Measurements from ENCODE around the gene RPS16. TPM values are rescaled to one million over a fixed set of nuclear protein-coding genes. Genes with fewer than 3 reads are reported as not detected.
A peak's percentile ranks its signal among the peaks of the same experiment; 100 is the strongest.
"Not testable (repeated sequence)": the region's sequence is repeated elsewhere in the genome, so short reads cannot be mapped to it uniquely, and the experiment has no call there.

The RPS16 gene
- total RNA-seq, 1 donor from 2014 or later = 2,671 TPM

DNA sequence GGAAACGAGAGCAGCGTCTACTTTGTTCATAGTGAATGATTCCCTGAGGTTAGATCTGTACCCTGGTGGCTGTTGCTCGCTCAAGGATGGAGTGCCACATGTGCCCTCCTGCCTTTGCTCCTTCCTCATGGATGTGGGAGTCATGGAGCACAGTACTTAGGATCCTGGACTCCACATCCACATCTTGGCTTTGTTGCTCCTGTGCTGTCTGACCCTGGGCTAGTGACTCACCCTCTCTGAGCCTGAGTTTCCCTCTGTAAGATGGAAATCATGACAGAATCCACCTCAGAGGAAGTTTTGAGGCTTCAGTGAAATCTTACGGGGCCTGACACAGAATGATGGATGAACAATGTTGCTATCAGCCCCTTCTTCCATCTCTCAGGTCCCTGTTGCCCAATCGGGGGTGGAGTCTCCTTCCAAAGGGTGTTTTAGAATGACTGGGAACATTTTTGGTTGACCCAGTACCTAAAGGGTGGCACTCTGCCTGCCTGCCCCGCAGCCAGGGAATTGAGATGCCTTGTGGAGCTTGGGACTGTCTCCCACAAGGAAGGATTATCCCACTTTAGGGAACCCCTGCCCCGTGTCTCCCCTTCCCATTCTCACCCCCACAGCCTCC lies 35.1 kb upstream of the RPS16 start:
- no peak for DNase-seq
- Mint-ChIP-seq H3K27me3 (no peaks in the 10 kb centered on the region), H3K9me3 (no peaks in the 10 kb centered on the region), H3K36me3 (ENCODE audit: low read depth) (peaks cover 78% of the 10 kb centered on the region), H3K4me1 (peaks cover 17% of the 10 kb centered on the region), H3K27ac (peak overlapping the region; percentile 86), H3K4me3 (no peak overlapping the region)
- intact Hi-C loops (cut with micrococcal nuclease) = no loop called here

DNA sequence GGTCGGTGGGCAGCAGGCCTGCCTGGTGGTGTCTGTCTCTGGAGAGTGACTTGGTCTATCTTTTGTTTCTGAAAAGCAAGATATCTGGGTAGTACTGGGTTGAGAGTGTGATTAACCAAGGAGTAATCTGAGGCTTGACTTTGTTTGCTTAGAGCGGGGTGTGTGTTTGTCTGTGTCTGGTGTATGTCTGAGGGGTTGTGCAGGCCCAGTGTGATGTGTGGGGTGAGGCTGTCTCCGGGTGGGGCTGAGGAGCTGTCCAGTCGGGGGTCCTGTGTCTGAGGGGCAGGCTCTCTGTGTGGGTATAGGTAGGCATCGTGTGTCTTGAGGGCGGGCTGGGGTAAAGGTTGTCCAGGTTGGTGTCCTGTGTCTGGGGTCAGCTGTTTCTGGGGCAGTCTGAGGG lies 33.8 kb upstream of the RPS16 start:
- DNase-seq = no peak
- Mint-ChIP-seq H3K27me3 (no peaks in the 10 kb centered on the region), H3K4me1 (peaks cover 17% of the 10 kb centered on the region), H3K4me3 (no peak overlapping the region), H3K9me3 (no peaks in the 10 kb centered on the region), H3K27ac (peak overlapping the region; percentile 51), H3K36me3 (ENCODE audit: low read depth) (peaks cover 80% of the 10 kb centered on the region)
- intact Hi-C loops (cut with micrococcal nuclease) = no loop called here

GRCh38 chr19:39469036-39469435 lies 33.3 kb upstream of the RPS16 start:
- H3K4me1 Mint-ChIP-seq = peaks cover 16% of the 10 kb centered on the region
- H3K4me3 Mint-ChIP-seq = no peak overlapping the region
- H3K9me3 Mint-ChIP-seq = no peaks in the 10 kb centered on the region
- H3K27me3 Mint-ChIP-seq = no peaks in the 10 kb centered on the region
- DNase-seq = no peak
- intact Hi-C loops (cut with micrococcal nuclease) = no loop called here
- H3K27ac Mint-ChIP-seq = no peak overlapping the region
- peaks cover 76% of the 10 kb centered on the region for H3K36me3 Mint-ChIP-seq (ENCODE audit: low read depth)

DNA sequence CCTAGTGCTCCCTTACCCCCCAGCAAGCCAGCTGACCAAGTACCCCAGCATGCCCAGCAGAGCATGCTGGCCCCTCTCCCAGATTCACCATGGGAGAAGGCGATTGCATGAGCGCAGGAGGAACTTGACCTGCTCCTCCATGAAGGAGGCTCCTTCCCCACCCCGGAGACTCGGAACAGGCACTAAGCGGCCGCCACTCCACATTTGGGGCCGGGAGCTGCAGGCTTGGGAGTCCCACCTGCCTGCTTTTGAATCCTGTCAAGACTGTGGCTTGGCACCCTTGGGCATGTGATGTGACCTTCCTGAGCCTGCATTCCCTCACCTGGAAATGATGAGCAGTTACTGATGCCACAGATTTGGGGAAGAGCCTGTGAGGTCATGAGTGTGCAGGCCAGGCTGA lies 32.2 kb upstream of the RPS16 start:
- Mint-ChIP-seq H3K27ac (no peak overlapping the region), H3K4me1 (peaks cover 19% of the 10 kb centered on the region), H3K36me3 (ENCODE audit: low read depth) (peaks cover 78% of the 10 kb centered on the region), H3K9me3 (no peaks in the 10 kb centered on the region), H3K4me3 (no peak overlapping the region), H3K27me3 (no peaks in the 10 kb centered on the region)
- no peak for DNase-seq
- intact Hi-C loops (cut with micrococcal nuclease) = no loop called here

DNA sequence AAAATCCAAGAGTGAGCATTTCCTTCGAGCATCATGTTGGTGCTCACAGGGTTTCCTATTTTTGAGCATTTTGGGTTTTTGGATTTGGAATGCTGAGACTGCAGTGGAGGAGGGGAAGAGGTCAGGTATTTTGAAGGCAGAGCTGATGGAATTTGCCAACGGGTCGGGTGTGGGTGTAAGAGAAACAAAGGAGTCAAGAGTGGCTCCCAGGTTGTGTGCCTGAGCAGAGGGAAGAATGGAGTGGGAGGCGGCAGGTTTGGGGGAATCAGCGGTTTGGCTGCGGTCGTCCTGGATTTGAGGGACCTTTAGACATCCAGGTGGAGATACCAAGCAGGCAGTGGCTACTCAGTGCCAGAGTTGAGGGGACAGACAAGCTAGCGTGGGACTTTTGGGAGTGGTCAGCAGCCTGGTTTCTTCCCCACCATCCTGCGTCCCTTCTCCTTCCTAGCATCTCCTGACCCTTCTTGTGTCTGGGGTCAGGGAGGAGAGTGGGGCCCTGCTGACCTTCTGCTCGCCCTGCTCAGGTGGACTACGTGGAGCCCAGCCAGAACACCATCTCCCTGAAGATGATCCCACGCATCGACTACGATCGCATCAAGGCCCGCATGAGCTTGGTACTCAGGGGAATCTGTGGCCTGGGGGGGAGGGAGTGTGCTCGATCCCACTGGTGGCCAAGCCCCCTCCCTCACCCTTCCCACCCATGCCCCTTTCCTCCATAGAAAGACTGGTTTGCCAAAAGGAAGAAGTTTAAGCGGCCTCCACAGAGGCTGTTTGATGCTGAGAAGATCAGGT lies 30.4 kb upstream of the RPS16 start:
- intact Hi-C loops (cut with micrococcal nuclease) = no loop called here
- H3K27me3 Mint-ChIP-seq = no peaks in the 10 kb centered on the region
- H3K36me3 Mint-ChIP-seq (ENCODE audit: low read depth) = peaks cover 72% of the 10 kb centered on the region
- no peak for DNase-seq
- peaks cover 12% of the 10 kb centered on the region for H3K4me1 Mint-ChIP-seq
- no peak overlapping the region for H3K4me3 Mint-ChIP-seq
- no peaks in the 10 kb centered on the region for H3K9me3 Mint-ChIP-seq
- H3K27ac Mint-ChIP-seq = no peak overlapping the region

- Mint-ChIP-seq H3K36me3 (ENCODE audit: low read depth) (peaks cover 69% of the 10 kb centered on the region), H3K4me3 (no peak overlapping the region), H3K9me3 (no peaks in the 10 kb centered on the region), H3K27me3 (no peaks in the 10 kb centered on the region), H3K4me1 (peaks cover 5% of the 10 kb centered on the region), H3K27ac (no peak overlapping the region)
- intact Hi-C loops (cut with micrococcal nuclease) = no loop called here
- no peak for DNase-seq
These were observed 27.7 kb upstream of the RPS16 start for GRCh38 chr19:39463403-39463802.

DNA sequence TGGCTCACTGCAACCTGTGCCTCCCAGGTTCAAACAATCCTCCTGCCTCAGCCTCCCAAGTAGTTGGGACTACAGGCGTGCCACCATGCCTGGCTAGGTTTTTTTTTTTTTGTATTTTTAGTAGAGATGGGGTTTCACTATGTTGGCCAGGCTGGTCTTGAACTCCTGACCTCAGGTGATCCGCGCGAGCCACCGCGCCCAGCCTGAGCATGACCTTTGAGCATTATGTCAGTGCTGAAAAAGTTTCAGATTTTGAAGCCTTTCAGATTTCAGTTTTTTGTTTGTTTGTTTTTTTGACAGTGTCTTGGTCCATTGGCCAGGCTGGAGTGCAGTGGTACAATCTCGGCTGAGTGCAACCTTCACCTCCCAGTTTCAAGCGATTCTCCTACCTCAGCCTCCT lies 15.5 kb upstream of the RPS16 start:
- H3K4me1 Mint-ChIP-seq = peaks cover 48% of the 10 kb centered on the region
- H3K27ac Mint-ChIP-seq = not testable (repeated sequence)

DNA sequence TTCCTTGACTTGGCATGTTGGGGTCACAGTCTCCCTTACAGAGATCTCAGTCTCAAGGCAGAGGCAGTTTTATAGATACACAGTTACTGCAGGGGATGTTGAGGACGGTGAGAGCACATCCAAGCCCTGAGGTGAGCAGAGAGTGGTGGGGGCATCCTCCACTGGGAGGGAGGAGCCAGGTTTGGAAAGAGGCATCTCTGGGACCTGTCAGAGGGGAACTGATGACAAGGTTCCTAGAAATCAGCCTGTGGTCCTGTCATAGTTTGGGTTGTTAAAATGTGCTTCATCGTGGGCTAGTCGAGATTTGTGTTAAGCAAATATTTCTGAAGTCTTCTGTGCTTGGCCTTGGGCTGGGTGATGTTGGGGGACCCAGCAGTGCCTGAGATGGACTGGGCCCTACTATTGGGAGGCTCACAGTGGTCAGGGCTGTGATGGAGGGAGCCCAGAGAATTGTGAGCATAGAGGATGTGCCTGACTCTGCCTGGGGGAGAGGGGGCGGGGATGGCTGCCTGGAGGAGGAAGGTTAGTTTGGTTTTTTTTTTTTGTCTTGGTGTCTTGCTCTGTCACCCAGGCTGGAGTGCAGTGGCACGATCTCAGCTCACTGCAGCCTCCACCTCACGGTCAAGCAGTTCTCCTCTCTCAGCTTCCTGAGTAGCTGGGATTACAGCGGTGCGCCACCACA lies 13.5 kb upstream of the RPS16 start:
- no peak for DNase-seq
- no peaks in the 10 kb centered on the region for H3K9me3 Mint-ChIP-seq
- peaks cover 51% of the 10 kb centered on the region for H3K4me1 Mint-ChIP-seq
- peak overlapping the region; percentile 80 for H3K4me3 Mint-ChIP-seq
- peaks cover 65% of the 10 kb centered on the region for H3K36me3 Mint-ChIP-seq (ENCODE audit: low read depth)
- H3K27me3 Mint-ChIP-seq = no peaks in the 10 kb centered on the region
- peak overlapping the region; percentile 96 for H3K27ac Mint-ChIP-seq
- intact Hi-C loops (cut with micrococcal nuclease) = loop anchor here (5.0 kb wide), 2 partner anchors 107 to 383 kb away; partner anchors contain the start of genes DYRK1B and SAMD4B

More for the DNA sequence above, 15.5 kb upstream of the RPS16 start:
- DNase-seq; H3K4me3 Mint-ChIP-seq; H3K9me3 Mint-ChIP-seq; intact Hi-C loops (cut with micrococcal nuclease); H3K27me3 Mint-ChIP-seq: not testable (repeated sequence)
- peaks cover 57% of the 10 kb centered on the region for H3K36me3 Mint-ChIP-seq (ENCODE audit: low read depth)

DNA sequence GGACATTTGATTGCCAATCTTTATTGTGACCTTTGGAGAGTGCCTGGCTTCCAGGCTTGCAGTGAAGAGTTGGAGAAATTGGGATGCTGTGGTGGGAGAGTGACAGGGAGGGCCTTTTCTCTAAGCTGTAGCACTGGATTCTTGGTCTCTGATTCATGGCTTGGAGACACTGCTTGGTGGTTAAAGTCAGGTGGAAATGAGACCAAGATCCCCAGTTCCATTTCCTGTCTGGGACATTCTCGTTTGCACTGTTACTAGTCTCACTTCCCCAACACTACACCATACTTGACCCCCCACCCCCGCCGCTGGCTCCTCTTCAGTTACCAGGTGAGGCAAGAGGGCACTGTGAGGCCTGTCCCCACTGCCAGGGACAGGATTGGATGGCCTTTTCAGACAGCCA lies 12.5 kb upstream of the RPS16 start:
- H3K36me3 Mint-ChIP-seq (ENCODE audit: low read depth) = peaks cover 61% of the 10 kb centered on the region

GRCh38 chr19:39446365-39447084 lies 10.8 kb upstream of the RPS16 start:
- H3K4me3 Mint-ChIP-seq = peak overlapping the region; percentile 98
- no peaks in the 10 kb centered on the region for H3K27me3 Mint-ChIP-seq
- peaks cover 45% of the 10 kb centered on the region for H3K36me3 Mint-ChIP-seq (ENCODE audit: low read depth)
- no peak for DNase-seq
- H3K9me3 Mint-ChIP-seq = no peaks in the 10 kb centered on the region
- intact Hi-C loops (cut with micrococcal nuclease) = loop anchor here (2.0 to 5.0 kb wide), 3 partner anchors 104 to 386 kb away; partner anchors contain the start of genes DYRK1B and SAMD4B
- H3K27ac Mint-ChIP-seq = peak overlapping the region; percentile 96
- peaks cover 36% of the 10 kb centered on the region for H3K4me1 Mint-ChIP-seq

More for the DNA sequence above, 12.5 kb upstream of the RPS16 start:
- no peak for DNase-seq
- H3K4me1 Mint-ChIP-seq = peaks cover 50% of the 10 kb centered on the region
- no peaks in the 10 kb centered on the region for H3K9me3 Mint-ChIP-seq
- intact Hi-C loops (cut with micrococcal nuclease) = loop anchor here (1.0 to 5.0 kb wide), 3 partner anchors 18 to 384 kb away; partner anchors contain the start of genes DYRK1B and SAMD4B
- H3K4me3 Mint-ChIP-seq = peak overlapping the region; percentile 98
- H3K27ac Mint-ChIP-seq = peak overlapping the region; percentile 96
- H3K27me3 Mint-ChIP-seq = no peaks in the 10 kb centered on the region

GRCh38 chr19:39445196-39446111 lies 9.7 kb upstream of the RPS16 start, which contains the start of gene SUPT5H:
Gene SUPT5H, plus strand, starts transcription at chr19:39445582. Its CDS starts 309 bp downstream, at chr19:39445891.
- Mint-ChIP-seq H3K27me3 (no peaks in the 10 kb centered on the region), H3K36me3 (ENCODE audit: low read depth) (peaks cover 41% of the 10 kb centered on the region), H3K9me3 (no peaks in the 10 kb centered on the region), H3K4me3 (peak within 1 kb of the TSS; percentile 98), H3K4me1 (peaks cover 33% of the 10 kb centered on the region), H3K27ac (peak within 1 kb of the TSS; percentile 96)
- intact Hi-C loops (cut with micrococcal nuclease) = loop anchor here (1.0 to 5.0 kb wide), 6 partner anchors 9 to 387 kb away; partner anchors contain the start of genes DYRK1B, MED29, PAF1 and SAMD4B
- peak; percentile 99 for DNase-seq

DNA sequence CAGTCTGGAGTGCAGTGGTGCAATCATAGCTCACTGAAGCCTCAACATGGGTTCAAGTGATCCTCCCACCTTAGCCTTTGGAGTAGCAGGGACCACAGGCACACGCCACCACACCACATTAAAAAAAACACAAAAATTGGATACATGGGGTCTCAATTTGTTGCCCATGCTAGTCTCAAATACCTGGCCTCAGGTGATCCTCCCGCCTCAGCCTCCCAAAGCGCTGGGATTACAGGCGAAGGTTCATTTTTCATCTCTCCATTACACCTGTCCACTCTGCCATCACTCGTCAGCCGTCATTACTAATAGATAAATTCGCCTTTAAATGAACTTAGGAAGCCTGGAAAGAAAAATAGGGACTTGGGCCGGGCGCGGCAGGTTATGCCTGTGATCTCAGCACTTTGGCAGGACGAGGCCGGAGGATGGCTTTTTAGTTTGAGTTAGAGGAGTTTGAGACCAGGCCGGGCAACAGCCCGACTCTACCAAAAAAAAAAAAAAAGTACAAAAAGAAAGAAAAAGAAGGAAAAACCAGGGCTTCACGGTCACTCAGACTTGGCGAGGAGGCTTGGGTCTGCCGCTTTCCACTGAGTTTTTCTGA lies 8.9 kb upstream of the RPS16 start:
- Mint-ChIP-seq H3K27me3 (no peaks in the 10 kb centered on the region), H3K9me3 (no peaks in the 10 kb centered on the region), H3K27ac (peak overlapping the region; percentile 96), H3K36me3 (ENCODE audit: low read depth) (peaks cover 36% of the 10 kb centered on the region), H3K4me1 (peaks cover 33% of the 10 kb centered on the region), H3K4me3 (peak overlapping the region; percentile 98)
- no peak for DNase-seq
- intact Hi-C loops (cut with micrococcal nuclease) = loop anchor here (1.0 to 5.0 kb wide), 5 partner anchors 8 to 388 kb away; partner anchors contain the start of genes DYRK1B, MED29, PAF1 and SAMD4B

Measured in activated CD4-positive, alpha-beta T cell treated with anti-CD3 and anti-CD28 coated beads, Interleukin-2, amount 10 ng/mL, durations not matched to agents 24 days and 14 days (primary cell).